Body of pancreas (tissue), 4 donors: ENCODE data around the gene ARL8B.

ENCODE experiments used
- POLR2A ChIP-seq, 3 donors: fragments of 450-650 bp; IDR thresholded peaks; one replicate each; pipeline ENCODE4 v1.6.1; 2016; ENCODE audit warnings: antibody characterized with exemption in 3 of 3, mild to moderate bottlenecking in 2 of 3
- TF ChIP-seq, protein P1 (sequence below), 7 experiments: fragments of 450-650 bp in 4 of 7; fragments of 200-600 bp in 3 of 7; sonication (generic) in 3 of 7; IDR thresholded peaks; one replicate each; pipeline ENCODE4 v1.5.1; 2016 to 2019; ENCODE audit warnings: antibody characterized with exemption in 7 of 7

DNA sequence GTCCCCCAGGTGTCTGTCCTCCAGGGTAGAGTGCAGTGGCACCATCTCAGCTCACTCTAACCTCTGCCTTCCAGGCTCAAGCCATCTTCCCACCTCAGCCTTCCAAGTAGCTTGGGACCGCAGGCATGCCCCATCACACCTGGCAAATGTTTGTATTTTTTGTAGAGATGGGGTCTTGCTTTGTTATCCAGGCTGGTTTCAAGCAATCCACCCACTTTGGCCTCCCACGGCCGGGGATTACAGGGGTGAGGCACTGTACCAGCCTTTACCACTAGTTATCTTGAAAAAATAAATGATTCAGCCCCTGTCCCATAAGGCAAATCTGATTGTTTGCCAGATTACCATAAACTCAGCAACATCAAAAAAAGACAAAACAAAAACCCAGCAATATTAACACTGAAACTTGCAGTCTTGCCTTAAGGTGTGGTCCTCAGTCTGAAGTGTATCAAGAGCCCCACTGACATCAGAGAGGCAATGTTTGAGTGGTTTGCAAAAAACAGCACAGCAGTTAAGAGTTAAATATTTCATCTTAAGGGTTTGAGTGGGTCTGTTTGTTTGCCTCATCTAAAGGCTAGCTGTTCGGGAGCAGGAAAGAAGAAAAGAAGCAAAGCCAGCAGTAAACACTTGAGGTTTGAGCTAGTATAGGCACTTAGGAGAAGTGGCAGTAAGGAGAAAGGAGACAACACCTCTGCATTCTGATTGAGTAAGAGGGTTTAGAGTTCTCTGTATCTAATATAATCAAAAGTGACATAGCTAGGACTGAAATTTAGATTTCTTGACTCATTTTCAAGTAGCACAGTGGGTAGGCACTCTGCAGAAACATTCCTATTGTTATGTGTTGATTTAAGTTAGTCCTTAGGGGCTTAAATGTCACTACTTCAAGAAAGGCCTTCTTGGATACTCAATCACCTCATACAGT is 39.1 kb downstream of the ARL8B start:
- TF ChIP-seq, protein P1, sequence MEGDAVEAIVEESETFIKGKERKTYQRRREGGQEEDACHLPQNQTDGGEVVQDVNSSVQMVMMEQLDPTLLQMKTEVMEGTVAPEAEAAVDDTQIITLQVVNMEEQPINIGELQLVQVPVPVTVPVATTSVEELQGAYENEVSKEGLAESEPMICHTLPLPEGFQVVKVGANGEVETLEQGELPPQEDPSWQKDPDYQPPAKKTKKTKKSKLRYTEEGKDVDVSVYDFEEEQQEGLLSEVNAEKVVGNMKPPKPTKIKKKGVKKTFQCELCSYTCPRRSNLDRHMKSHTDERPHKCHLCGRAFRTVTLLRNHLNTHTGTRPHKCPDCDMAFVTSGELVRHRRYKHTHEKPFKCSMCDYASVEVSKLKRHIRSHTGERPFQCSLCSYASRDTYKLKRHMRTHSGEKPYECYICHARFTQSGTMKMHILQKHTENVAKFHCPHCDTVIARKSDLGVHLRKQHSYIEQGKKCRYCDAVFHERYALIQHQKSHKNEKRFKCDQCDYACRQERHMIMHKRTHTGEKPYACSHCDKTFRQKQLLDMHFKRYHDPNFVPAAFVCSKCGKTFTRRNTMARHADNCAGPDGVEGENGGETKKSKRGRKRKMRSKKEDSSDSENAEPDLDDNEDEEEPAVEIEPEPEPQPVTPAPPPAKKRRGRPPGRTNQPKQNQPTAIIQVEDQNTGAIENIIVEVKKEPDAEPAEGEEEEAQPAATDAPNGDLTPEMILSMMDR (IDR thresholded peaks at IDR 0.05), result no peak
- TF ChIP-seq POLR2A (IDR thresholded peaks at IDR 0.05), result no peak
